ENCODE measurements around the gene NAV2.

The NAV2 gene

GRCh38 chr11:19800162-19800561 is 87.5 kb downstream of the NAV2 start:
- FAIRE-seq (no peak), DNase-seq (ENCODE audit: insufficient read length, low spot score) (no peak)
- no peak for TF ChIP-seq POLR2A (IDR thresholded peaks at IDR 0.05; ENCODE audit: low read depth, low read length)

DNA sequence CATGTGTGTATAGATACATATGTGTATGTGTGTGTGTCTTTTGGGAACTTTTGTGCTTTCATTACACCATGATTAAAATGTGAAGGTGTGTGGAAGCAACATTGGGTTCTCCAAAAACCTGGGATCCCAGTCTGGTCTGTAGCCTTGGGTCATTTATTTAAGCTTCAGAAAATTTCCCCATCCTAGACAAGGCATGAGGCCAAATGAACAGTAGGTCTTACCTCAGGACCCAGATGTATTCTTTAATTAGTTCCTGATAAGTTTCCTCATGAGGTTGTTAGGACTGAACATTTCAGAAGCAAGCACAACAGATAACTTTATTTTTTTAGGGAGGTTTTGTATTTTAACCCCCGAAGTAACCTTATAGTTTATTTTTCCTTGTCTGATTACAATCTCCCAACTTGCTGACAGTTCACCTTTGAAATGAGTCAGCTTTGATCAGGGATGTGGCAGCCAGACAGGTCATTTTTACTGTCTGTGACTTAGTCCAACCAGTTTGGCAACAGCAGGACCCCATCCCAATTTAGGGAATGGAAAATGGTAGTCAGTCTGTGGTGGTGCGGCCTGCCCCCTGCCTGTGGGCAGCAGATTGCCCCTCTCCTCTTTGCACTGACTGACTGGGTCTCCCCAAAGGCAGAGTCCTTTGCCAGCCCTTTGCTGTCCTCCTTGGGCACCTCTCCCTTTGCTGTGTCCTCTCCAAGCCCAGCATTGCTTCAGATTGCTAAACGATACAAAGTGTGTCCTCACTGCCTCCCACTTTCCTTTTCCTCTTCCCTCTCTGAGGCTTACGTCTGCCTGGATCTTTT is 88.3 kb downstream of the NAV2 start:
- FAIRE-seq = no peak
- TF ChIP-seq POLR2A (IDR thresholded peaks at IDR 0.05; ENCODE audit: low read depth, low read length) = no peak
- DNase-seq (ENCODE audit: insufficient read length, low spot score) = no peak

GRCh38 chr11:19802773-19803293 is 90.2 kb downstream of the NAV2 start:
- FAIRE-seq (no peak), DNase-seq (ENCODE audit: insufficient read length, low spot score) (no peak)
- TF ChIP-seq POLR2A (IDR thresholded peaks at IDR 0.05; ENCODE audit: low read depth, low read length) = no peak

- FAIRE-seq = no peak
- no peak for DNase-seq (ENCODE audit: insufficient read length, low spot score)
Observed at GRCh38 chr11:19803506-19803998, 90.9 kb downstream of the NAV2 start.

GRCh38 chr11:19805376-19805775 is 92.7 kb downstream of the NAV2 start:
- DNase-seq (ENCODE audit: insufficient read length, low spot score) = no peak
- no peak for TF ChIP-seq POLR2A (IDR thresholded peaks at IDR 0.05; ENCODE audit: low read depth, low read length)
- no peak for FAIRE-seq

More at GRCh38 chr11:19803506-19803998, 90.9 kb downstream of the NAV2 start:
- TF ChIP-seq POLR2A (IDR thresholded peaks at IDR 0.05; ENCODE audit: low read depth, low read length) = no peak

- TF ChIP-seq POLR2A (IDR thresholded peaks at IDR 0.05; ENCODE audit: low read depth, low read length) = no peak
- FAIRE-seq (no peak), DNase-seq (ENCODE audit: insufficient read length, low spot score) (no peak)
Observed at GRCh38 chr11:19805827-19806226, 93.2 kb downstream of the NAV2 start.

- TF ChIP-seq POLR2A (IDR thresholded peaks at IDR 0.05; ENCODE audit: low read depth, low read length) = no peak
- FAIRE-seq = no peak
- no peak for DNase-seq (ENCODE audit: insufficient read length, low spot score)
Observed at GRCh38 chr11:19806251-19806650, 93.6 kb downstream of the NAV2 start.

GRCh38 chr11:19808076-19808911 is 95.7 kb downstream of the NAV2 start:
- no peak for TF ChIP-seq POLR2A (IDR thresholded peaks at IDR 0.05; ENCODE audit: low read depth, low read length)
- no peak for FAIRE-seq
- no peak for DNase-seq (ENCODE audit: insufficient read length, low spot score)

GRCh38 chr11:19810852-19811251 is 98.2 kb downstream of the NAV2 start:
- TF ChIP-seq POLR2A (IDR thresholded peaks at IDR 0.05; ENCODE audit: low read depth, low read length) = no peak
- FAIRE-seq = no peak
- DNase-seq (ENCODE audit: insufficient read length, low spot score) = no peak

DNA sequence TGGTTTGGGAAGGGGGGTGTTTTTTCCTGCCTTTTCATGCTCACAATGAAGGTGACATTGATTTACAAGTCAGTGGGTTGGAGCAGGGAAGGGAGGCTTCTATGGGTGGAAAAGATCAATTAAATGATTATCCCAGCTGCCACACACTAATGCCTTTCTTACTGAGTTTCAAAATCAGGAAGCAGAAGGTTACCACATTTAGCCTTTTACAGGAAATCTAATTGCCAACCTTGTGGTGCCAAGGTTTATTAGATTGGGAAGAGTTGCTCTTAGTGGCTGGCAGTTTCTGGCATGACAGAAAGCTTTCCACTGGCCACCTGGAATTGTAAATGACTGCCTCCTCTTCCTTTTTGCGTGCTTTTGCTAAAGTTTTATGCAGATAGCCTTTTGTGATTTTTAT is 98.7 kb downstream of the NAV2 start:
- DNase-seq (ENCODE audit: insufficient read length, low spot score) = no peak
- no peak for FAIRE-seq
- no peak for TF ChIP-seq POLR2A (IDR thresholded peaks at IDR 0.05; ENCODE audit: low read depth, low read length)

DNA sequence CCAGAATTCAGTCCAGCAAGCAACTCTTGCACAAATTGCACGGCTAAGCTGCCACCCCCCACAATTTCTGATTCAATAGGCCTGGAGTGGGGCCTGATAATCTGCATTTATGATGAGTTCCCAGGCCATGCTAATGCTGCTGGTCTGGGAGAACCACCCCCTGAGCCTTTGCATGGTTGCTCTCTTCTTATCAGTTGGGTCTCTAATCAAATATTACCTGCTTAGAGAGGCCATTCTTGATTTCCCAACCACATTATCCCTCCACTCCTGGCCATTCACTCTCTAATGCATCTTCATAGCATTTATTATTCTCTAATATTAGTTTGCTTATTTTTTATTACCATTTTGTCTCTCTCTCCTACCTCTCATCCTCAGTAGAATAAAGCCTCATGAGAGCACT is 99.5 kb downstream of the NAV2 start:
- FAIRE-seq = no peak

DNA sequence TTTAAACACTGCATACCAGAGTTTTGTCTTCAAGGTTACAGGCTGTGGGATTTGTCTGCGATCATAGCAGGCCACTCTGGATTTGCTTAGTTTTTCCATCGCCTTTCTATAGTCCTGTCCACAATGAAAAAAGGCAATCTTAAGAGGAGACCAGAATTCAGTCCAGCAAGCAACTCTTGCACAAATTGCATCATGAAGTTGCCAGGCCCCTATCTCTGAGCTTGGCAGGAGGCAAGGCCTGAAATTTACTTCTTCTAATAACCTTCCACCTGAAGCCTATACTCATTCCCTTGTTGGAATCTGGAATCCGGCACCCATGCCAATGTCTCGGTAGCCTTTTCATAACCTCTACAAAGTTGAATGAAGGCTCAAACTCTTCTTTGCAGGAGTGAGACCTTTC is 100.1 kb downstream of the NAV2 start:
- no peak for TF ChIP-seq POLR2A (IDR thresholded peaks at IDR 0.05; ENCODE audit: low read depth, low read length)
- FAIRE-seq = no peak

More for the DNA sequence above, 99.5 kb downstream of the NAV2 start:
- no peak for DNase-seq (ENCODE audit: insufficient read length, low spot score)
- TF ChIP-seq POLR2A (IDR thresholded peaks at IDR 0.05; ENCODE audit: low read depth, low read length) = no peak

DNA sequence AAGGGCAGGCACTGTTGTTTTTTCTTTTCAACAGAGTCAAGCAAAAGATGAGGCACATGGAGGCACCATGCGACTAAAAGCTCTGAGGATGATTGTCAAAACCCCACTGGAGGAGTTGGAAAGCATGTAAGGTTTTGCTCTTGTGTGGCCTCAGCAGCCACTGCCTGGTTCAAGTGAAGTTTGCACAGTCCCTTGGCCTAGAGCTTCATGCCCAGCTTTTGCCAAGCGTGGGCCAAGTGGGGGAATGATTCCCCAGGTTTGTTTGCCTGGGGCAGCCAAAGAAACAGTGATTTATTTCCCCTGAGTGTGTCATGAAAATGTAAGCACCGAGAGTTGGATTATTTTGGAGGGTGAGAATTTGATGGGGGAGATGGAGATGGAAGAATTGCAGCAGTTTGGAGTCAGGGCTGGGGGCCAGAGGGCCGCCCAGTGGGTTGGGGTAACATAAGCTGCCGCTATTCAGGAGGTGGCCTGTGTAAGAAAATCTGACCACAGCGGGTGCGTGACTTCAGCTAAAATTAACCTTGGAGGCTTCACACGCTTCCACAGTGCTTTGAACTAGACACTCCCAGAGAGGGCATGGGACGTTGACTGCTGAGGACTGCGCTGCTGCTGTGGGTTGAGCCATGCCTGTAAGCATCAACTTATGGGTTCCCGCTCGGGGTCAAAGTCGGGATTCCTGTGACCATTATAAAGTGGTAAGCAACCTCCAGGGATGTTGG is 100.7 kb downstream of the NAV2 start:
- no peak for TF ChIP-seq POLR2A (IDR thresholded peaks at IDR 0.05; ENCODE audit: low read depth, low read length)
- no peak for FAIRE-seq
- no peak for DNase-seq (ENCODE audit: insufficient read length, low spot score)

More for the DNA sequence above, 100.1 kb downstream of the NAV2 start:
- DNase-seq (ENCODE audit: insufficient read length, low spot score) = no peak

DNA sequence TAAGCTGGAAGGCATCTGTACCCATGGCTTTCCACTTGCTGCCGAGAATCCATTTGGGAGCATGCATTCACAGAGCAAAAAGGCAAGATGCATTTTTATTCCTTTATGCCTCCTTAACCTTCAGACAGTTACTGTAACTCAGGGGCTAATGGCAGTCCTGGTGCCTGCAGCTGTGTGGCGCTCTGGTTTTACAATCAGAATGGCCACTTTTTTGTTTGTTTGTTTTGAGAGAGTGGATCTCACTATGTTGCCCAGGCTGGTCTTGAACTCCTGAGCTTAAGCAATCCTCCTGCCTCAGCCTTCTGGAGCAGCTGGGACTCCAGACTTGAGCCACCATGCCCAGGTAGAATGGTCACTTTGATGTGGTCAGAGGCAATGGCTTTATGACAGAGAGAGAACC is 101.8 kb downstream of the NAV2 start:
- DNase-seq (ENCODE audit: insufficient read length, low spot score) (no peak), FAIRE-seq (no peak)
- no peak for TF ChIP-seq POLR2A (IDR thresholded peaks at IDR 0.05; ENCODE audit: low read depth, low read length)

Data from H54 (cell line).